NCI-H345 treated with DMSO at 0.1 percent for 48 hours (cell line): Measurements from ENCODE around the gene EYS.

Experiments used
- DNase-seq: peaks from one replicate; lab custom pipeline; 2025; ENCODE audit not compliant: unreplicated experiment; lab: John Stamatoyannopoulos, UW

The EYS gene

GRCh38 chr6:64750910-64751309, 956.1 kb downstream of the EYS start:
- no peak for DNase-seq

GRCh38 chr6:64737418-64737817, 969.6 kb downstream of the EYS start:
- DNase-seq: no peak

- no peak for DNase-seq
These were observed 970.5 kb downstream of the EYS start for GRCh38 chr6:64736421-64736950.

DNA sequence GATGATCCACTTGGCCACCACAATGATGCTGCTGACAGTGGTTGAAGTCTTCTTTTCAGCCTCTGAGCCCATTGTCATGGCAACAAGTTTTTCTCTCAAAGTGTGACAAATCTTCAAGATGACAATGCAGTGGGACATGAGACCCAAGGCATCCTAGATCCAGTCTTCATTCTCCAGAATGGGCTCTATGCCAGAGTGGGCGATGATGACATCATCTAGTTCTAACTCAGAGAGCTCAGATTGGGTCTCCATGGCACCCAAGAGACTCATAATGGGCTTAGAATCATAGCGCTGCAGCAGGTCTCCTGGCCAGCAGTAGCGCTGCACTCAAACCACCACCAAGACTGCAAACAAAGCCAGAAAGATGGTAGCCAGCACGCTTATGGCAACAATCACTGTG, 973.6 kb downstream of the EYS start:
- DNase-seq: no peak

- DNase-seq: no peak
These were observed 974.1 kb downstream of the EYS start for GRCh38 chr6:64732888-64733287.

- DNase-seq: no peak
These were observed 977.5 kb downstream of the EYS start for GRCh38 chr6:64729522-64729921.

DNA sequence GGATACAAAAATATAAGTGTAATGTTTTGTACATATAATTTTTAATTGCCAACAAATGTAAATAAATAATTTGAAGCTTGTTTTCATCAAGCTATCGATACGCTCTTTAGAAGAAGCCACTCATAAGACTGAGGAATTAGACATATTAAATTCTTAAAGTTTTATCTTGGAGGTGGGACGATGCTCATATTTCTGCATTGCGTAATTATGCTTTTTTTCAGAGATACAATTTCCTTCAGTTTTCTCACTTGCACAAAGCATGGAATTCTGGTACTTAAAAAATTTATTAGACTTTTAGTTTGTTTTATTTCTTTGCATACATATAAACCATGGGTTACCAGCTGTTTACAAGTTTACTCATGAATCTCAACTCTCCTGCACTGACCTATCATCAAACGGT, 980.0 kb downstream of the EYS start:
- DNase-seq: no peak

- no peak for DNase-seq
These were observed 982.9 kb downstream of the EYS start for GRCh38 chr6:64724091-64724490.

GRCh38 chr6:64723327-64724058, 983.5 kb downstream of the EYS start:
- DNase-seq: no peak

DNA sequence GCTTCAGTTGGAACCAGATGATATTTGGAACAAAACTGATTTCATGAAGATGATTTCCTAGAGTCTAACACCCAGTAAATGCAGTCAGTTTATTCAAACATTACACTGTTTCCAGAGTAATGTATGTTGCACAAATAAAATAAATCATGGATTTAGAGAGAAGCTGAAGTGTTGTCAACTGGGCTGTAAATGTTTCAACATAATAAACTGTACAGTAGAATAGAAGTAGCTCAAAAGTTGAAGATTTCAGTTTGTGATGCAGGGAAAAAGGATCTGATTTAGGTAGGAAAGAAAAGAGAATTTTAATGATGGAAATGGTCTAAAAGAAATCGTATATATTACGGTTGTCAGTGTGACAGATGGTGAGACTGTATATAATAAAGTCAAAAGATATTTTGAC, 985.2 kb downstream of the EYS start:
- DNase-seq: no peak

- no peak for DNase-seq
These were observed 989.7 kb downstream of the EYS start for GRCh38 chr6:64717281-64717680.

DNA sequence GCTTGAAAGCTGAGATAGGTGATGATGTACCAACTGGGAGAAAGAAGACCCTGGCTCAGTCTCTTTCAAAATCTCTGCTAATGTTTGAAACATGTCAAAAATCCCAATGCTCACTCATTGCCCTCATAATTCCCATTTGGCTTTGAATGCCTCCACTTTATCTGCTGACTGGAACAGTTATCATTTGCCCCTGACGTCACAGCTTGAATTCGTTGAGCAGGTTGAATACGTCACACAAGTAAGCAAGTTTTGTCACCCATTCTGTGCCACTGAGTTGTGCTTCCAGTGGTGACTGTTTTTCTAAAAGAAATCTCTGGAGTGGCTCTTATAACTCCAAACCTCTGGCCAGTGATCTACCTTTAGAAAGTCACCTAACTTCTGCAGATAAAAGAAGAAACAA, 991.4 kb downstream of the EYS start:
- DNase-seq: no peak

GRCh38 chr6:64714073-64714472, 993.0 kb downstream of the EYS start:
- DNase-seq: no peak

DNA sequence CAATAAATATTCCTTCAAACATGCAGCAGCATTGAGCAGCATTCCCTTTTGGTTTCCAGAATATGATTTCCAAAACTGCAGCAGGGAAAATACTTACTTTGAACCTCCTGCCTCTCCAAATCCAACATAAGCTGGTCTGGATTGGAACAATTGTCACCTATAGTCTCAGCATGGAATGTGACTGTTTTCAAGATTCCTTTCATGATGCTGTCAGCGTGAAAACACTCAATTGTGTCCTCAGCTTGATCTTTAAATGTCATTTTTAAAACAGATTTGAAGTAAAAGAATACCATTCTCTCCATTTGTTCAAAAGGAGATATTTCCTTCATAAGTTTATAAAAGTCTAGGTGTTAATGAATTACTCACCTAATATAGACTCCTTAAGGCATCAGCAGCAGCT, 993.9 kb downstream of the EYS start:
- no peak for DNase-seq

DNA sequence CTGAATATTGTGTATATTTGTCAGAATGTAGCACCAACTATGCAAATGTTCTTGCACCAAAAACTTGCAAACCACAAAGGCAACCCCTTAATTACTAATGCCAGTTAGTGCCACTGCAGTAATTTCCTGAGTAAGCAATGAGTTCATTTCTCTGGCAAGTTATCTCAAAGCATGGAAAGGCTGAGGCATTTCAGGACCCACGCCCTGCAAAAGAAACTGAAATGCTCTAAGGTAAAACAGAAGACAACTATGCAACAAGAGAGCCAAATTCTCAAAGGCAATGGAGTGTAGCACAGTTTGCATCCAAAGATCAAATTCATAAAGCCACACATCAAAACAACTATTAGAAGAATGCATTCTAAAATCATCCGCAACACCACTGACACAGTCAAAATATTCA, 994.4 kb downstream of the EYS start:
- no peak for DNase-seq

GRCh38 chr6:64703922-64704321, 1003.1 kb downstream of the EYS start:
- DNase-seq: no peak

GRCh38 chr6:64696053-64696452, 1011.0 kb downstream of the EYS start:
- DNase-seq: no peak

DNA sequence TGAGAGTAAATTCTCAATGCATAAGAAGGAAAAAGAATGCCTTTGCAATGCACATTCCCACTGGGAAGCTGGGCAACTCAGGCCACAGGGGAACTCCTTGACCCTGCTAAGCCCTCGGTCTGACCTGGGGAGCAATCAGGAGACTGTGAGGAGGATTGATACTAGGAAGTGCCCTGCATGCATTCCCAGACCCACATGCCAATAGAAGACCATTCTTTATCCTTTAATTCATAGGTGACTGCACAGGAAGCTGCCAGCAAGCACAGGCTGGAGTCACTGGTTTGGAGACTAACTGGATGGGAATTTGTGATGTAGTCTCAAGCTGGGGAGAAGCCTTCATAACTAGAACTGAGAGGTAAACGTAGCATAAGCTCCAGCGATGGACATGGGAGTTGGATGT, 1012.7 kb downstream of the EYS start:
- no peak for DNase-seq

DNA sequence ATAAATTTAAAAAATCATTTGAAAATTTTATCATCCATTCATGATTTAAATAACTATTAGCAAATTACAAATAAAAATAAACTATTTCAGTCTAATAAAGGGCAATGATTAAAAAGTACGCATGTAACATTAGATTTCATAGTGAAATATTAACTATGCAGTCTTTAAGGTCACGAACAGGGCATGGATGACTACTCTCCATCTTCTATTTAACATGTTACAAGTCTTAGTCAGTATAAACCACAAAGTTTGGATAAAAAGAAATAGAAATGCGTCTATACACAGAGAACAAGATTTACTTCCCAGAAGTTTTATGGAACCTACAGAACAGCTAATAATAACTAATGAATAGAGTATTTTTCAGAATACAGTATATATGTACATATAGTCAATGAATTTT, 1016.0 kb downstream of the EYS start:
- DNase-seq: no peak

GRCh38 chr6:64685401-64685800, 1021.6 kb downstream of the EYS start:
- DNase-seq: no peak

GRCh38 chr6:64683682-64684081, 1023.3 kb downstream of the EYS start:
- DNase-seq: no peak

- DNase-seq: no peak
These were observed 1025.4 kb downstream of the EYS start for GRCh38 chr6:64681416-64682160.
